ENCODE data around the gene ABCA4. TPM values are rescaled to one million over a fixed set of nuclear protein-coding genes. Genes with fewer than 3 reads are reported as not detected.

Gene ABCA4
- total and polyA plus RNA-seq, 7 donors: 0.14 to 1.1 (median 0.16) TPM; not detected in 2

DNA sequence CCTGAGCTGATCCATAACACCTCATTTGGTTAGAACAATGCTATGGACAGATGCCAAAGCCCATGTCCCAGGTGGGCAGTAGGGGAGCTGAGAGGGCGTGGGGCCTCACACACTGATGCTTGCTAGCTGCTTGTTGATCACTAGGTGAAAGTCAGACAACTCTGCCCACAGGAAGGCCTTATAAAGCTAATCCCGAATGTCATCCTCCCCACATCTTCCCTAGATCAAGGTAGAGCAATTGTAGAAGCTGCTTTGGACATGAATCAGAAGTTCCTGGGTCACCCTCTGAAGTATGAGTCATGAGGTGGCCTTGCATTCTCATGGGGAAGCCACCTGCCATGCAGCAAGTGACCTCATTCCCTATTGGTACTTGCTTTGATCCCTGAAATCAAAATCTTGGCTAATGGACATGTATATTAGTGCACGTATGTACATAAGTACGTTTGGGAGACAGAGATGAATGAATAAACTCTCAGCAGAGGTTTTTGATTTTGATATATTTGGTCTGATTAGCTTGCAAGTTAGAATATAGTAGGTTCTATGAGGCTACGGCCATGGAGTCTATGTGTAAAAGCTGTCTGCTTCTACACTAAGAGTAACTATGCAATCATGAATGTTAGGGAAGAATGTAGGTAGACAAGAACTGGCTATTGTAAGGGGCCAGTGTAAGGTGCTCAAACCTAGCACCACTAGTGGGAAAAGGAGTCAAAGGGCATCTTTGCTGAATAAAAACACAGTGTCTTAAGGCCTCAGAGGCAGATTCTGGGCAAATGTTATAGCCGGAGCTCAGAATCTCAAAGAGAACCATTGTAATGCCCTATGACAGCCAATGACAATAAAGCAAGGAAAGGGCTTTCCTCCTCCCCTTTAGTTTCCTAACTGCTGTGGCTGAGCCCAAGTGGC lies 52.6 kb downstream of the ABCA4 start:
- Histone ChIP-seq H3K27me3 (no peaks in the 10 kb centered on the region), H3K27ac (peak overlapping the region; percentile 55 to 84 (median 66)), H3K36me3 (no peaks in the 10 kb centered on the region), H3K4me1 (peaks cover 4 to 75% (median 64%) of the 10 kb centered on the region in 4 donors), H3K4me3 (no peak overlapping the region), H3K9me3 (no peaks in the 10 kb centered on the region)
- TF ChIP-seq, protein P1, sequence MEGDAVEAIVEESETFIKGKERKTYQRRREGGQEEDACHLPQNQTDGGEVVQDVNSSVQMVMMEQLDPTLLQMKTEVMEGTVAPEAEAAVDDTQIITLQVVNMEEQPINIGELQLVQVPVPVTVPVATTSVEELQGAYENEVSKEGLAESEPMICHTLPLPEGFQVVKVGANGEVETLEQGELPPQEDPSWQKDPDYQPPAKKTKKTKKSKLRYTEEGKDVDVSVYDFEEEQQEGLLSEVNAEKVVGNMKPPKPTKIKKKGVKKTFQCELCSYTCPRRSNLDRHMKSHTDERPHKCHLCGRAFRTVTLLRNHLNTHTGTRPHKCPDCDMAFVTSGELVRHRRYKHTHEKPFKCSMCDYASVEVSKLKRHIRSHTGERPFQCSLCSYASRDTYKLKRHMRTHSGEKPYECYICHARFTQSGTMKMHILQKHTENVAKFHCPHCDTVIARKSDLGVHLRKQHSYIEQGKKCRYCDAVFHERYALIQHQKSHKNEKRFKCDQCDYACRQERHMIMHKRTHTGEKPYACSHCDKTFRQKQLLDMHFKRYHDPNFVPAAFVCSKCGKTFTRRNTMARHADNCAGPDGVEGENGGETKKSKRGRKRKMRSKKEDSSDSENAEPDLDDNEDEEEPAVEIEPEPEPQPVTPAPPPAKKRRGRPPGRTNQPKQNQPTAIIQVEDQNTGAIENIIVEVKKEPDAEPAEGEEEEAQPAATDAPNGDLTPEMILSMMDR (IDR thresholded peaks at IDR 0.05): no peak
- no peak for TF ChIP-seq POLR2A (IDR thresholded peaks at IDR 0.05)
- no peak for TF ChIP-seq EP300 (IDR thresholded peaks at IDR 0.05)
- no peak for TF ChIP-seq POLR2AphosphoS5 (IDR thresholded peaks at IDR 0.05)
- WGBS, 2 donors: 77 to 81% methylated on average over 6 of the region's 6 CpGs
- intact Hi-C loops (cut with DNase I): loop anchor here (10.0 kb wide), 1 partner anchor 396 kb away; no protein-coding TSS in a partner anchor
- DNase-seq: no peak

DNA sequence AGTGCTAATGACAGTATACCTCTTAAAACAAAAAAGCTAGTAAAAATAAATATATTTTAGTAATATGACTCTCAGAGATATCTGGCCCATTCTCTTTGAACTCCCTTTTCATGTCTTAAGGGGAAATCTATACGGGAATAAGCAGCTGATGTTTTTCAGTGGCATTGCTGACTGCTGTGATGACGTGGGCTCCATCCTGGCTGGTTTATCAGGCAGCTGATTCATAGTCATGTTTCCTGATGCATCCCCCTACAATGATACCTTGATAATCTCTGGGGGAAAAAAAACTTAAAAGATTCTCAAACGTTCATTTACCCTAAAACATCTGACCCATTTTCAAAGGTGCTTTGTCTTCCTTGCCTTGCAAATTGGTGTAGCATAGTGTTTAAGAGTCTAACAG lies 53.8 kb downstream of the ABCA4 start:
- Histone ChIP-seq H3K27me3 (no peaks in the 10 kb centered on the region), H3K36me3 (no peaks in the 10 kb centered on the region), H3K27ac (peak overlapping the region in 1 of 4 donors; percentile 84), H3K4me3 (no peak overlapping the region), H3K9me3 (no peaks in the 10 kb centered on the region), H3K4me1 (peaks cover 5 to 75% (median 59%) of the 10 kb centered on the region in 4 donors)
- no peak for DNase-seq
- intact Hi-C loops (cut with DNase I): loop anchor here (10.0 kb wide), 1 partner anchor 398 kb away; no protein-coding TSS in a partner anchor
- no peak for TF ChIP-seq POLR2A (IDR thresholded peaks at IDR 0.05)
- no peak for TF ChIP-seq POLR2AphosphoS5 (IDR thresholded peaks at IDR 0.05)
- TF ChIP-seq EP300 (IDR thresholded peaks at IDR 0.05): no peak
- TF ChIP-seq, protein P1 (IDR thresholded peaks at IDR 0.05): no peak
- WGBS, 2 donors: 85 to 86% methylated on average over 3 of the region's 3 CpGs

DNA sequence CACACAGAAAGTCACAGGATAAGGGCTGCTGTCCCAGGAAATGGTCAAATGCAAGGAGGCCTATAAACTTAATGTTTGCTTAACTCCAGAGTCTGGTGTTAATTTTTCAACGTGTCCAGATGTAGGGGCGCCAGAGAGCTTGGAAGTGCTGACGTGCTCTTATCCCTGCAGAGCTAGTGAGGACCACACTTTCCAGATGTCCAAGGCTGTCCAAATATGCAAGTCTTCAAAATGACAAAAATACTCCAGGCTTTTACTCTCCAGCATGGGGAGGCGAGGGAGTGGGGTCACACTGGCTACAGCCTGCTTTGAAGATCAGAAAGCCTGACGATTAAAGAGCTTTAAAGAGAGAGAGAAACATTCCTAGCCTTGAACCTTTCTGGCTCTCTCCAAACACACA lies 57.6 kb downstream of the ABCA4 start:
- 18 to 30% methylated on average over 5 of the region's 5 CpGs for WGBS, 2 donors
- Histone ChIP-seq H3K36me3 (no peaks in the 10 kb centered on the region), H3K27me3 (no peaks in the 10 kb centered on the region), H3K4me3 (no peak overlapping the region), H3K9me3 (no peaks in the 10 kb centered on the region), H3K27ac (peak overlapping the region; percentile 17 to 53 (median 32)), H3K4me1 (peaks cover 5 to 46% (median 34%) of the 10 kb centered on the region in 4 donors)
- peak; percentile 84 for DNase-seq
- TF ChIP-seq POLR2A (IDR thresholded peaks at IDR 0.05) (no peak), EP300 (IDR thresholded peaks at IDR 0.05) (no peak), POLR2AphosphoS5 (IDR thresholded peaks at IDR 0.05) (peak in 2 of 4 donors; percentile 12 to 49)
- TF ChIP-seq, protein P1 (IDR thresholded peaks at IDR 0.05): peak in 3 of 4 experiments; percentile 42 to 49 (median 45)
- intact Hi-C loops (cut with DNase I): loop anchor here (2.0 to 10.0 kb wide), 3 partner anchors 43 to 401 kb away; partner anchors contain the start of gene ARHGAP29

DNA sequence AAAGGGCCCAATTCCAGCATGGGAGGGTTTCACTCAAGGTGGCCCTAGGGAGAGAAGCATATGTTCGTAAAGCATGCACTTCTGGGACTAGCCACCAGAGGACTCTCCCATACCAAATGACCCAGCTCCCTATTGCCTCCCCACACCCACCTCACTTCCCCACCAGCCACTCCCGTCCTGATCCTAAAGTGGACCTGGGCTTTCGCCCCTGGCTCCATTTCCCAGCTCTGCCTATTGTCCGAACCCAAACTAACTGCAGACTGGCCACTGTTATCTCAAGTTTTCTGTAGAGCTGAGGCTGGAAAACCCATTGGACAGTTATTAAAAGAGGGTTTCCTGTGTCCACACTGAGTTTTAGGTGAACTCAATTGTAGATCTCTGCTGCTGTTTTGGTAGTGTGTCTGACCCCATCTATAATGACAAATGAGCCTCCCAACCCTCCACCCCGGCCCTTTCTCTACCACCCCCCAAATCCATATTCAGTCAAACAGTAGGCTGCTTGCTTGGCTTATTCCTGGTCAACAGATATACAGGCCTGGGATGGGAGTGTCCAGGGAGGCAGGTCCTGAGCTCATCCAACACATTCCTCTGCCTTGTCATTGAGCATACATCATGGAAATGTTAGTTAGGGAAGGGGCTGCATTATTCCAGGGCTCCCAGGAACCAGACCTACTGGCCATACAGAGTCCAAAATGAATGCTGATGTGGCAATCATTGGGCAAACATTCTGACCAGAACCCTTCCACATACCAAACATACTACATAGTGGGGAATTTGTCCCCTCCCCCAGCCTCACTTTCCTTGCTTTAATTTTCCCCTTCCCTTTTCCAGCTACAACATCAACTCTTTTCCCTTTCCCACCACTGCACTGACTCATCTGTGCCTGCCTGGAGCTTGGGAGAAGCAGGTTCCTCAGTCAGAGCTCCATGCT lies 59.2 kb downstream of the ABCA4 start:
- intact Hi-C loops (cut with DNase I): loop anchor here (1.0 to 10.0 kb wide), 4 partner anchors 41 to 403 kb away; partner anchors contain the start of gene ARHGAP29
- WGBS, 2 donors: 20 to 27% methylated on average over 5 of the region's 5 CpGs
- Histone ChIP-seq H3K4me1 (peaks cover 5 to 34% (median 27%) of the 10 kb centered on the region in 4 donors), H3K4me3 (no peak overlapping the region), H3K27me3 (no peaks in the 10 kb centered on the region), H3K9me3 (no peaks in the 10 kb centered on the region), H3K36me3 (no peaks in the 10 kb centered on the region), H3K27ac (peak overlapping the region in 2 of 4 donors; percentile 27 to 53)
- peak; percentile 82 for DNase-seq
- TF ChIP-seq POLR2AphosphoS5 (IDR thresholded peaks at IDR 0.05): no peak
- no peak for TF ChIP-seq EP300 (IDR thresholded peaks at IDR 0.05)
- TF ChIP-seq, protein P1 (IDR thresholded peaks at IDR 0.05): peak; percentile 92 to 98 (median 94)
- TF ChIP-seq POLR2A (IDR thresholded peaks at IDR 0.05): no peak
